C4-2B (cell line): ENCODE results near the gene OLFML2A.
"Not testable (repeated sequence)": the region's sequence is repeated elsewhere in the genome, so short reads cannot be mapped to it uniquely, and the experiment has no call there.

Experiments
- H3K27ac ChIP-seq: fragments of 450-650 bp; 2 replicates; pipeline ENCODE4 v1.5.1; 2017
- ZFX ChIP-seq: fragments of 450-650 bp; IDR thresholded peaks from 2 replicates; pipeline ENCODE4 v1.6.1; 2017
- TF ChIP-seq, protein P1 (sequence below): fragments of 450-650 bp; conservative IDR thresholded peaks from 2 replicates; pipeline ENCODE4 v1.5.1; 2017; ENCODE audit warnings: mild to moderate bottlenecking

The OLFML2A gene

DNA sequence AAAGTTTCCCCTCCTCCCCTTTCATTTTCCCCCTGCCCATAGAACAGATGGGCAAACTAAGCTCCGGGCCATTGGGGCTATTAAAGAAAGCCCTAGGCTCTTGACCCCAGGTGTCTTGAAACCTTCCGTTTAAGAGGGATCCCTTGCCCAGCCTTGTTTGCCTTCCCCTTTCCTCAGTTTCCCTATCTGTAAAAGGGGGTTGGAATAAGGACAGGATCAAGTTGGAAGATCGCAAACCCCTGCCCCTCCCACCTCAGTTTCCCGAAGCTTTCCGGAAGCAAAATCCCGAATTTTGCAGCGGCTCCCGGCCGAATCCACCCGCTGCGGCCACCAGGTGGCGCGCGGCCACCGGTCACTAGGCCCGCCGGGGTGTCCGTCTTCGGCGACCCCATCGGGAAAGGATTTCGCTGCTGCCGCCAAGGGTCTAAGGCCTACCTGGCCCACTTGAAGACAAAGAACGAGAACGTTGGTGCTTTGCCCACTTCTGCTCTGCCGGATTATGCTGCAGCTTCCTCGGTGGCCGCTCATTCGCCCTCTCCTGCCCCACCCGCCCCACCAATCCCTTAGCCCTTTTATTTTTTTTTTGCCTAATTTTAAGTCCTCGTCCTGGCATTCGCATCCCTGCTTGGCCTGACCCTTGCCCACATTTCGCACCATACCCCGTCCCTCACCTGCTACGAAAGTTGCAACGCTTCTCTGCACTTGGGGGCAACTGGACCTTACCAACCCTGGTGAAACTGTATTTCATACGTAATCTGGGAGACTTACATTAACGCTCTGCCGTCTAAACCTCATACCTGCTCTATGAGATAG, 4.9 kb upstream of the OLFML2A start:
- TF ChIP-seq ZFX: no peak
- TF ChIP-seq, protein P1, sequence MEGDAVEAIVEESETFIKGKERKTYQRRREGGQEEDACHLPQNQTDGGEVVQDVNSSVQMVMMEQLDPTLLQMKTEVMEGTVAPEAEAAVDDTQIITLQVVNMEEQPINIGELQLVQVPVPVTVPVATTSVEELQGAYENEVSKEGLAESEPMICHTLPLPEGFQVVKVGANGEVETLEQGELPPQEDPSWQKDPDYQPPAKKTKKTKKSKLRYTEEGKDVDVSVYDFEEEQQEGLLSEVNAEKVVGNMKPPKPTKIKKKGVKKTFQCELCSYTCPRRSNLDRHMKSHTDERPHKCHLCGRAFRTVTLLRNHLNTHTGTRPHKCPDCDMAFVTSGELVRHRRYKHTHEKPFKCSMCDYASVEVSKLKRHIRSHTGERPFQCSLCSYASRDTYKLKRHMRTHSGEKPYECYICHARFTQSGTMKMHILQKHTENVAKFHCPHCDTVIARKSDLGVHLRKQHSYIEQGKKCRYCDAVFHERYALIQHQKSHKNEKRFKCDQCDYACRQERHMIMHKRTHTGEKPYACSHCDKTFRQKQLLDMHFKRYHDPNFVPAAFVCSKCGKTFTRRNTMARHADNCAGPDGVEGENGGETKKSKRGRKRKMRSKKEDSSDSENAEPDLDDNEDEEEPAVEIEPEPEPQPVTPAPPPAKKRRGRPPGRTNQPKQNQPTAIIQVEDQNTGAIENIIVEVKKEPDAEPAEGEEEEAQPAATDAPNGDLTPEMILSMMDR: peak; percentile 98
- peak overlapping the region; percentile 56 for H3K27ac ChIP-seq

DNA sequence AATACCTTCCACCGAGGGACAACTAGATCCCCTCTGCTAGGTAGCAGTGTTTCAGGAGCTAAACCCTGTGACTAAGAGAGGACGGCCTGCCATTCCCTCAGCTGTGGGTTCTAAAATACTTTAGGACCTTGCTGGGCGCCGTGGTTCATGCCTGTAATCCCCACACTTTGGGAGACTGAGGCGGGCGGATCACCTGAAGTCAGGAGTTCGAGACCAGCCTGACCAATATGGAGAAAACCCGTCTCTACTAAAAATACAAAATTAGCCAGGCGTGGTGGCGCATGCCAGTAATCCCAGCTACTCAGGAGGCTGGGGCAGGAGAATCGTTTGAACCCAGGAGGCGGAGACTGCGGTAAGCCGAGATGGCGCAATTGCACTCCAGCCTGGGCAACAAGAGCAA, 4.1 kb upstream of the OLFML2A start:
- H3K27ac ChIP-seq: not testable (repeated sequence)

DNA sequence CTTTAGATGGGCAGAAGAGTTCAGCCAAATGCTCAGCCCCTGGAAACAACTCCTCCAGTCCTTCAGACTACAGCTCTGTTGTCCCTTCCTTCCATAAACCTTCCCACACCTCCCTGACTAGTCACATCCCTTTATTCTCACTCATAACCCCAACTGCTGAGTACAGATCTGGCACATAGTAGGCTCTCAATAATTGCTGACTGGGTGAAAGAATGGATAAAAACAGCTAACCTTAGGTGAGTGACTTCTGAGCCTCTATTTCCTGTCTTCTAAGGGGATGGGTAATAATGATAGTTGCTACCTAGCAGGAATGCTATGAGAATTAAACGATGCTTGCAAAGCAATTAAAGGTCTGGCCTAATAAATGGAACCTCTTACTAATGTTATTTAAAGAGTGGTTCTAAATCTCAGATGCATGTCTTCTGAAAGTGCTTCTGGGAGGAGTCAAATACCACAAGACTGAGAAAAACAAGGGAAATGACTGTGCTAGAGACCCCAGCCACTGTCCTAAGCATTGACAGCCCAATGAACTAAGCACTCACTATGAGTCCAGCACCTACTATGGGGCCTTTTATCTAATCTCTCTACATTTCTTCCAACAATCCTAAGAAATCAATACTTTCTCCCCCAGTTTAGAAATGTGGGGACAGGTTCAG, 3.3 kb upstream of the OLFML2A start:
- TF ChIP-seq ZFX: no peak
- TF ChIP-seq, protein P1: no peak
- no peak overlapping the region for H3K27ac ChIP-seq

DNA sequence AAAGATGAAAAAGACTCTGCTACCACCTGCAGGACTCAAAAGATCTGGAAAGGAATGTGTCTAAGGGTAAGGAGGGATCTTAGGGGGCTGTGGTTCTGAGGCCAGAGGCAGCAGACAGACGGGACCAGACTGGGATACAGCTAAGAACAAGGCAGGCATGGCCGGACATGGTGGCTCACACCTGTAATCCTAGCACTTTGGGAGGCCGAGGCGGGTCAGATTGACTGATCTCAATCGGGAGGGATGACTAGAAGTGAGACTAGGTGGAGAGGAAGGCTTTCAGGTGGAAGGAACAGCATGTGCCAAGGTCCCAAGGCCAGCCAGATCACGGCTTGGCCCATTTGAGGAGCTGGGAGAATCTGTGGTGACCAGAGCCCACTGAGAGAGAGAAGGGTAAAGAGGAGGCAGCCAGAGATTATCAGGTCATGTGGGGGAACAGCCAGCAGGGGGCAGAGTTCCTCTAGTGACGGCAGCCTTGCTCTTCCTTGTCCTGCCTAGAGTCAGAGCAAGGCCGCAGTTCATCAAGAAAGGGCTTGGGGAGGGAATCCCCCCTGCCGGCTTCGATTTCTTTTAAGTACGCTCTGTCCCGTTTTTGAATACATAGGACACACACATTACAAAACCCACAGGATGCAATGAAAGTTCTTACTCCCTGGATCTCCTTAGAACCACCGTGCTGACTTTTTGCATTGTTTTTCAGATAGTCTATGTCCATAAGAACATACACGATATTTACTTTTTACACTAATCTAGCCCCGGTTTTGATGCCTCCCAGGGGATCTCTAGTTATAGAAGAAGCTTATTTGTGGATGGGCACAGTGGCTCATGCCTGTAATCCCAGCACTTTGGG, 2.6 kb upstream of the OLFML2A start:
- H3K27ac ChIP-seq: no peak overlapping the region

DNA sequence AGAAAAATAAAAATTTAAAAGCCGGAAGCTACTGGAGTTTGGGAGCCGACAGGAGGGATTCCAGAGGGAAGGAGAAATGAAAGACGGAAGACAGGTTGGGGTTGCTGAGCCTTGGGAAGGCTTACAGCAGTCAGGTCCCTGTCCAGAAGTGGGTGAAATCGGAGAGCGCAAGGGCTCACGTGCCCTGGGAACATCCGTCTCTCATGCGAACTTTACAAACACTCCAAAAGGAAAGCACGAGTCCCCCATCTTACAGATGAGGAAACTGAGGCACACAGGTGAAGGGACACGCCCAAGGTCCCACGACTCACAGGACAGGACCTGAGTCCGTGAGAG, 347 bp upstream of the OLFML2A start:
- H3K27ac ChIP-seq: no peak overlapping the region
- TF ChIP-seq, protein P1: no peak
- TF ChIP-seq ZFX: no peak

More for the DNA sequence above, 2.6 kb upstream of the OLFML2A start:
- TF ChIP-seq ZFX: no peak
- TF ChIP-seq, protein P1: peak; percentile 91

DNA sequence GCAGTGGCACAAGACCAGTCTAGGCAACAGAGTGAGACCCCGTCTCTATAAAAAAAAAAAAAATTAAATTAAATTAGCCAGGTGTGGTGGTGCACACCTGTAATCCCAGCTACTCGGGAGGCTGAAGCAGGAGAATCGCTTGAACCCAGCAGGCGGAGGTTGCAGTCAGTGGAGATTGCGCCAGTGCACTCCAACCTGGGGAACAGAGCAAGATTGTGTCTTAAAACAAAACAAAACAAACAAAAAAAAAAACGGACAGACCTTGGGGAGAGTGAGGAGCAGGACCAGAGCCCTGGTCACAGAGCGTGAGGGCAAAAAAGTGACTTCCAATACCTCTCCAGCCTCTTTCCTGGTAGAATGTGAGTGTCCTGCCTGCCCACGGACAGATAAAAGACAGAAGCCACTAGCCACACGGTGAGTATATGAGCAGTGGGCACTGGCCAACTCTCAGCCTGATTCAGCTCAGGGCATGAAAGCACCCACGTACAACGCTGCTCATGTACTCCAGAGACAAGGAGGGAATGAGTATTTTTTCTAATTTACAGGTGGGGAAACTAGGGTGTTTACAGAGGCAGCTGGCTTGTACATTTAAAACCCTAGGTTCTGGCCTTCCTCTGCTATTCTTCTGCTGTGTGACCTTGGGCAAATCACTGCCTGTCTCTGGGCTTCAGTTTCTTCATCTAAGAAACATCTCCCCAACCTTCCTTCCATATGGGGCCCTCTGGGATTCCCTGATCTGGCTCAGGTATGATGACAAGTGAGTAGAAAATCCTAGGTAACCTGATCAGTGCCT, 1.8 kb downstream of the OLFML2A start:
- H3K27ac ChIP-seq: no peak overlapping the region
- no peak for TF ChIP-seq ZFX
- TF ChIP-seq, protein P1: no peak

DNA sequence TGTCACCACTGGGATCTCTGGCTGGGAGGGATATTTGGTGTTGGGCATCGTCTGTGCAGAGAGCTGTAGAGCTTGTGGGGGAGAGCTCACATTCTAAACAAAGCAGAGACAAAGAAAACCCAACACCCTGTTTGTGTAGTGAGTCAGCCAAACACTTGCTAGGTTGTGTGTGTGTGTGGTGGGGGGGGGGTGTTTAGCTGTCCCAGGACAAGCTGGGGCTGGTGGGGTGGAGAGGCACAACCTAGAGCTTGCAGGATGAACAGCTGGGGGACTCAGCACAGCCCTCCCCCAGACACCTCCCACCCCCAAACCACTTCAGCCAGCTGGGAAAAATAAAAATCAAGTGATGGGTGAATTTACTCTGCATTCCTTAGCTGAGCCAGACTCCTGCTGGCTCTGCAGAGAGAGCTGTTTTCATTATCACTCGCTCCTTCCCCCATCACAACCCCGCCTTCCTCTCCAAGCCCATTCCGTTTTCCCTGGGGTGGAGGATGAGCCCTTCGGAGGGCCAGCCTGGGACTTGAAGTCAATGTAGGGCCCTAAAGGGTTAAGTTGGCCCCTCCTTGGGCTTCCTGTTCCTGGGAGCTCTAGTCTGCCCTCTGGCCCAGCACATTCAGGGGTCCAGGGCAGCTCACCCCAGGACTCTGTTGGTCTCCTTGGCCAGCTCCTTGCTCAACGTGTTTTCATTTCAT, 2.6 kb downstream of the OLFML2A start:
- no peak overlapping the region for H3K27ac ChIP-seq
- TF ChIP-seq ZFX: no peak
- TF ChIP-seq, protein P1: no peak
